GM12891 (cell line): Measurements from ENCODE around the gene CCDC33.

ENCODE experiments used
- POLR2A ChIP-seq: IDR thresholded peaks from 2 replicates; pipeline ENCODE4 v1.6.1; 2011; ENCODE audit warnings: low read depth, low read length, control low read depth
- POLR2AphosphoS5 ChIP-seq: IDR thresholded peaks from 2 replicates; pipeline ENCODE4 v1.6.1; 2011; ENCODE audit warnings: low read depth, low read length, control low read depth
- POU2F2 ChIP-seq: IDR thresholded peaks from 2 replicates; pipeline ENCODE4 v1.6.1; 2011; ENCODE audit warnings: low read depth, mild to moderate bottlenecking, control low read depth, low read length, moderate library complexity
- SPI1 ChIP-seq: IDR thresholded peaks from 2 replicates; pipeline ENCODE4 v1.6.1; 2011; ENCODE audit warnings: low read depth, low read length, control low read depth
- TAF1 ChIP-seq: IDR thresholded peaks from 2 replicates; pipeline ENCODE4 v1.6.1; 2011; ENCODE audit warnings: low read depth, low read length, control low read depth

DNA sequence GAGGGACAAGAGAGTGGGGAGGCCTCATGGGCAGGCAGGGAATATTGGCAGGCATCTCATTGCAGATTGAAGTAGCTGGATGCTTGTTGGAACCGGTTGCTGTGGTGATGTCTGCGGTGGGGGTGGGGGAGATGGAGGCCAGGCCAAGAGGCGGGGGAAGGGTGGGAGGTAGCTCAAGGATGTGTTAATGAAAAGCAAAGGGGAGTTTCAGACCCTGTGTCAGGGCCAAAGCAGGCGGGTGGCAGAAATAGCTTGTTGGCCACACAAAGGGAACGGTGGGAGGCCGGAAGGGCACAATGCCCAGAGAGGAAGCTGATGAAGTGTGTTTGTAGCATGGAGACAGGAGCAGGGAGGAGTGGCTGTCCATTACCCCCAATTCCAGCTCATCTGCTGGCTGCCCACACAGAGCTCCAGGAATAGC, 28.0 kb downstream of the CCDC33 start:
- TF ChIP-seq POLR2AphosphoS5 (no peak), TAF1 (no peak), POLR2A (no peak), SPI1 (no peak), POU2F2 (no peak)
